GM23248 (cell line): ENCODE measurements around the gene CEP164. TPM values are rescaled to one million over a fixed set of nuclear protein-coding genes. Genes with fewer than 3 reads are reported as not detected.

Experiments
- DNase-seq: peaks from one replicate; pipeline ENCODE4 v3.0.0-alpha.2; 2015
- H2AFZ ChIP-seq: fragments of 200-600 bp; sonication (generic); 2 replicates; pipeline ENCODE4 v1.6.1; 2016; ENCODE audit warnings: antibody characterized with exemption
- H3F3A ChIP-seq: fragments of 200-600 bp; sonication (generic); 2 replicates; pipeline ENCODE4 v1.6.1; 2016; ENCODE audit warnings: mild to moderate bottlenecking, antibody characterized with exemption, mixed run types; ENCODE audit not compliant: insufficient read depth
- H3K27ac ChIP-seq: fragments of 200-600 bp; sonication (generic); 2 replicates; pipeline ENCODE4 v1.5.1; 2016; ENCODE audit warnings: mild to moderate bottlenecking
- H3K27me3 ChIP-seq: fragments of 200-600 bp; sonication (generic); replicated peaks from 2 replicates; pipeline ENCODE4 v1.6.1; 2016; ENCODE audit warnings: mild to moderate bottlenecking; ENCODE audit not compliant: insufficient read depth
- H3K36me3 ChIP-seq: fragments of 200-600 bp; sonication (generic); 2 replicates; pipeline ENCODE4 v1.6.1; 2016; ENCODE audit warnings: low read depth, mild to moderate bottlenecking
- H3K4me1 ChIP-seq: fragments of 200-600 bp; sonication (generic); 2 replicates; pipeline ENCODE4 v1.6.1; 2016; ENCODE audit warnings: mild to moderate bottlenecking; ENCODE audit not compliant: insufficient read depth
- H3K4me2 ChIP-seq: fragments of 200-600 bp; sonication (generic); one replicate; pipeline ENCODE4 v1.6.1; 2016; ENCODE audit warnings: mild to moderate bottlenecking; ENCODE audit not compliant: unreplicated experiment
- H3K4me3 ChIP-seq: fragments of 200-600 bp; sonication (generic); 2 replicates; pipeline ENCODE4 v1.5.1; 2016; ENCODE audit warnings: mild to moderate bottlenecking
- H3K79me2 ChIP-seq: fragments of 200-600 bp; sonication (generic); 2 replicates; pipeline ENCODE4 v1.6.1; 2016; ENCODE audit warnings: mild to moderate bottlenecking; ENCODE audit not compliant: insufficient read depth
- H3K9ac ChIP-seq: fragments of 200-600 bp; sonication (generic); 2 replicates; pipeline ENCODE4 v1.6.1; 2016; ENCODE audit warnings: mild to moderate bottlenecking
- H3K9me2 ChIP-seq: fragments of 200-600 bp; sonication (generic); 2 replicates; pipeline ENCODE4 v1.6.1; 2016; ENCODE audit warnings: mixed run types, mild to moderate bottlenecking, moderate library complexity; ENCODE audit not compliant: insufficient read depth
- H3K9me3 ChIP-seq: fragments of 200-600 bp; sonication (generic); one replicate; pipeline ENCODE4 v1.6.1; 2017; ENCODE audit warnings: low read depth
- H4K20me1 ChIP-seq: fragments of 200-600 bp; sonication (generic); 2 replicates; pipeline ENCODE4 v1.6.0; 2016; ENCODE audit not compliant: insufficient read depth
- EZH2 ChIP-seq: fragments of 200-600 bp; sonication (generic); IDR thresholded peaks from 2 replicates; pipeline ENCODE4 v1.6.1; 2018; ENCODE audit warnings: antibody characterized with exemption, mild to moderate bottlenecking; ENCODE audit not compliant: insufficient read depth, poor library complexity, severe bottlenecking
- EZH2phosphoT487 ChIP-seq: fragments of 200-600 bp; sonication (generic); IDR thresholded peaks from 2 replicates; pipeline ENCODE4 v1.6.1; 2018; ENCODE audit warnings: antibody characterized with exemption, moderate library complexity, mild to moderate bottlenecking, low read depth; ENCODE audit not compliant: insufficient read depth
- WGBS, 2 experiments: methylation state at CpG; one replicate each; pipeline ENCODE4 v1.1.6; 2015 to 2017; ENCODE audit warnings: low lambda C conversion rate in 2 of 2, low coverage in 1 of 2; ENCODE audit errors: missing lambda C conversion rate in 2 of 2; 5-methylcytosine and 5-hydroxymethylcytosine counted together
- in situ Hi-C: fragments of 300-500 bp; cut with MboI; formaldehyde crosslinking; loops from 2 replicates; pipeline ENCODE4 v1.15.0; 2020
- polyA plus RNA-seq: library from polyadenylated mRNA; unstranded; fragments of >200 nt; fragmentation: Nextera tagmentation; extraction: Ambion mirVana; gene quantifications from 2 replicates; pipeline ENCODE4 v1.2.1, GENCODE V29; 2016
- total RNA-seq: library from RNA; depleted of rRNA; stranded (reverse); fragments of >200 nt; shearing (Covaris generic); gene quantifications from 2 replicates; pipeline ENCODE4 v1.2.3, GENCODE V29; 2014

Gene CEP164
- total and polyA plus RNA-seq, 2 experiments from 2014 or later, result 20.3 to 30.9 TPM

- 0 out of 2 replicates have a peak, but pooled peaks cover 1% of the 10 kb centered on the region for H3K36me3 ChIP-seq
- no peak overlapping the region for H3K4me2 ChIP-seq
- TF ChIP-seq EZH2phosphoT487, result no peak
- TF ChIP-seq EZH2, result no peak
- no peak overlapping the region for H2AFZ ChIP-seq
- H3K27ac ChIP-seq, result no peak overlapping the region
- DNase-seq, result no peak
- H3K9ac ChIP-seq, result no peak overlapping the region
- H3K9me3 ChIP-seq, result no peaks in the 10 kb centered on the region
- H3K4me1 ChIP-seq, result peaks cover 15% of the 10 kb centered on the region
- in situ Hi-C loops, result no loop called here
- peaks cover 67% of the 10 kb centered on the region for H3K79me2 ChIP-seq
- no peak overlapping the region for H3K4me3 ChIP-seq
- H3K9me2 ChIP-seq, result no peaks in the 10 kb centered on the region
- no peaks in the 10 kb centered on the region for H3K27me3 ChIP-seq
- 30 to 35% methylated on average over 9 of the region's 9 CpGs for WGBS, 2 experiments
- no peaks in the 10 kb centered on the region for H4K20me1 ChIP-seq
- peaks cover 3% of the 10 kb centered on the region; the same call in 1 of the 2 replicates for H3F3A ChIP-seq
These were observed 6.3 kb downstream of the CEP164 start for GRCh38 chr11:117333917-117334316.

GRCh38 chr11:117334896-117335295 lies 7.2 kb downstream of the CEP164 start:
- TF ChIP-seq EZH2, result no peak
- TF ChIP-seq EZH2phosphoT487, result no peak
- Histone ChIP-seq H3K27me3 (no peaks in the 10 kb centered on the region), H3K79me2 (peaks cover 57% of the 10 kb centered on the region), H3K4me1 (0 out of 2 replicates have a peak, but pooled peaks cover 5% of the 10 kb centered on the region), H3K4me3 (no peak overlapping the region), H4K20me1 (no peaks in the 10 kb centered on the region), H3F3A (no peaks in the 10 kb centered on the region), H3K9me2 (no peaks in the 10 kb centered on the region), H3K36me3 (peaks cover 8% of the 10 kb centered on the region; the same call in 1 of the 2 replicates), H3K27ac (no peak overlapping the region), H3K9me3 (no peaks in the 10 kb centered on the region), H2AFZ (no peak overlapping the region), H3K4me2 (no peak overlapping the region), H3K9ac (no peak overlapping the region)
- in situ Hi-C loops, result no loop called here
- WGBS, 2 experiments, result 90 to 93% methylated on average over 6 of the region's 6 CpGs
- no peak for DNase-seq

GRCh38 chr11:117335399-117335798 lies 7.7 kb downstream of the CEP164 start:
- Histone ChIP-seq H3K9me2 (no peaks in the 10 kb centered on the region), H3K4me2 (no peak overlapping the region), H3K9me3 (no peaks in the 10 kb centered on the region), H3K36me3 (peaks cover 13% of the 10 kb centered on the region; the same call in 1 of the 2 replicates), H3K27me3 (no peaks in the 10 kb centered on the region), H3K79me2 (peaks cover 52% of the 10 kb centered on the region), H3K4me1 (0 out of 2 replicates have a peak, but pooled peaks cover 2% of the 10 kb centered on the region), H3K4me3 (no peak overlapping the region), H2AFZ (no peak overlapping the region), H3K9ac (no peak overlapping the region), H3K27ac (no peak overlapping the region), H4K20me1 (no peaks in the 10 kb centered on the region), H3F3A (no peaks in the 10 kb centered on the region)
- DNase-seq, result no peak
- in situ Hi-C loops, result no loop called here
- 95 to 98% methylated on average over 5 of the region's 5 CpGs for WGBS, 2 experiments
- TF ChIP-seq EZH2 (no peak), EZH2phosphoT487 (no peak)

GRCh38 chr11:117337076-117337475 lies 9.4 kb downstream of the CEP164 start:
- H3F3A ChIP-seq, result no peaks in the 10 kb centered on the region
- H3K36me3 ChIP-seq, result peaks cover 20% of the 10 kb centered on the region; the same call in 1 of the 2 replicates
- H2AFZ ChIP-seq, result no peak overlapping the region
- no peaks in the 10 kb centered on the region for H4K20me1 ChIP-seq
- peaks cover 44% of the 10 kb centered on the region for H3K79me2 ChIP-seq
- DNase-seq, result no peak
- TF ChIP-seq EZH2, result no peak
- TF ChIP-seq EZH2phosphoT487, result no peak
- in situ Hi-C loops, result no loop called here
- H3K4me1 ChIP-seq, result no peaks in the 10 kb centered on the region
- no peaks in the 10 kb centered on the region for H3K9me2 ChIP-seq
- no peak overlapping the region for H3K4me3 ChIP-seq
- no peaks in the 10 kb centered on the region for H3K9me3 ChIP-seq
- WGBS, 2 experiments, result 98 to 100% methylated on average over 4 of the region's 4 CpGs
- H3K4me2 ChIP-seq, result no peak overlapping the region
- no peak overlapping the region for H3K27ac ChIP-seq
- no peaks in the 10 kb centered on the region for H3K27me3 ChIP-seq
- no peak overlapping the region for H3K9ac ChIP-seq
